Astrocyte (in vitro differentiated cells and primary cell): Measurements from ENCODE around the gene EIF3J. TPM values are rescaled to one million over a fixed set of nuclear protein-coding genes. Genes with fewer than 3 reads are reported as not detected.

Experiments used
- DNase-seq: peaks from one replicate; pipeline ENCODE4 v3.0.0-alpha.2; 2010; ENCODE audit warnings: low read depth
- FAIRE-seq: peaks from 2 replicates; lab custom pipeline; 2011; peaks lifted over from hg19 to GRCh38; lab: Jason Lieb, UNC
- H2AFZ ChIP-seq: 2 replicates; pipeline ENCODE4 v1.6.0; 2012; ENCODE audit warnings: low read depth, low read length, inconsistent platforms
- H3K27ac ChIP-seq: 2 replicates; pipeline ENCODE4 v1.5.1; 2011; ENCODE audit warnings: low read depth, low read length, inconsistent platforms
- H3K27me3 ChIP-seq: 2 replicates; pipeline ENCODE4 v1.6.0; 2011; ENCODE audit warnings: low read length, inconsistent platforms; ENCODE audit not compliant: insufficient read depth
- H3K36me3 ChIP-seq: 2 replicates; pipeline ENCODE4 v1.5.1; 2011; ENCODE audit warnings: low read length, inconsistent platforms; ENCODE audit not compliant: insufficient read depth
- H3K4me1 ChIP-seq: 2 replicates; pipeline ENCODE4 v1.5.1; 2011; ENCODE audit warnings: low read length, inconsistent platforms; ENCODE audit not compliant: insufficient read depth
- H3K4me2 ChIP-seq: 2 replicates; pipeline ENCODE4 v1.6.0; 2012; ENCODE audit warnings: low read length, inconsistent platforms
- H3K4me3 ChIP-seq: 2 replicates; pipeline ENCODE4 v1.5.1; 2011; ENCODE audit warnings: low read depth, mild to moderate bottlenecking, low read length, inconsistent platforms; ENCODE audit not compliant: insufficient read depth
- H3K79me2 ChIP-seq: 2 replicates; pipeline ENCODE4 v1.6.0; 2012; ENCODE audit warnings: mild to moderate bottlenecking, low read length, inconsistent platforms; ENCODE audit not compliant: insufficient read depth
- H3K9ac ChIP-seq: 2 replicates; pipeline ENCODE4 v1.6.0; 2012; ENCODE audit warnings: mild to moderate bottlenecking, low read length, inconsistent platforms
- H3K9me3 ChIP-seq: 2 replicates; pipeline ENCODE4 v1.5.1; 2012; ENCODE audit warnings: low read depth, mild to moderate bottlenecking, low read length, inconsistent platforms; ENCODE audit not compliant: insufficient read depth
- H4K20me1 ChIP-seq: 2 replicates; pipeline ENCODE4 v1.6.0; 2012; ENCODE audit warnings: low read length, inconsistent platforms; ENCODE audit not compliant: insufficient read depth
- H3K27ac Mint-ChIP-seq: one replicate; pipeline ENCODE4 v1.8.0; 2021; ENCODE audit warnings: mild to moderate bottlenecking, mixed read lengths; ENCODE audit not compliant: unreplicated experiment
- H3K27me3 Mint-ChIP-seq: one replicate; pipeline ENCODE4 v1.8.0; 2021; ENCODE audit warnings: low read depth, mixed read lengths; ENCODE audit not compliant: unreplicated experiment
- H3K36me3 Mint-ChIP-seq: one replicate; pipeline ENCODE4 v1.8.0; 2021; ENCODE audit warnings: low read depth, mixed read lengths; ENCODE audit not compliant: unreplicated experiment
- H3K4me1 Mint-ChIP-seq: one replicate; pipeline ENCODE4 v1.8.0; 2021; ENCODE audit warnings: low read depth, mixed read lengths; ENCODE audit not compliant: unreplicated experiment
- H3K4me3 Mint-ChIP-seq: one replicate; pipeline ENCODE4 v1.8.0; 2021; ENCODE audit warnings: mild to moderate bottlenecking, moderate library complexity, mixed read lengths; ENCODE audit not compliant: unreplicated experiment
- H3K9me3 Mint-ChIP-seq: one replicate; pipeline ENCODE4 v1.8.0; 2021; ENCODE audit warnings: mild to moderate bottlenecking, mixed read lengths; ENCODE audit not compliant: unreplicated experiment
- EZH2 ChIP-seq: IDR thresholded peaks from 2 replicates; pipeline ENCODE4 v1.6.1; 2012; ENCODE audit warnings: mild to moderate bottlenecking, low read length, inconsistent platforms; ENCODE audit not compliant: insufficient read depth
- total RNA-seq: library from RNA; stranded (reverse); gene quantifications from 2 replicates; pipeline ENCODE4 v1.2.1, GENCODE V29; 2021
- TF ChIP-seq, protein P1 (sequence below): IDR thresholded peaks from 2 replicates; pipeline ENCODE4 v1.5.1; 2011; ENCODE audit warnings: low read depth, mild to moderate bottlenecking, inconsistent platforms, low read length, moderate library complexity; ENCODE audit not compliant: insufficient read depth

EIF3J gene
- total RNA-seq, 1 donor from 2014 or later: 133 TPM

DNA sequence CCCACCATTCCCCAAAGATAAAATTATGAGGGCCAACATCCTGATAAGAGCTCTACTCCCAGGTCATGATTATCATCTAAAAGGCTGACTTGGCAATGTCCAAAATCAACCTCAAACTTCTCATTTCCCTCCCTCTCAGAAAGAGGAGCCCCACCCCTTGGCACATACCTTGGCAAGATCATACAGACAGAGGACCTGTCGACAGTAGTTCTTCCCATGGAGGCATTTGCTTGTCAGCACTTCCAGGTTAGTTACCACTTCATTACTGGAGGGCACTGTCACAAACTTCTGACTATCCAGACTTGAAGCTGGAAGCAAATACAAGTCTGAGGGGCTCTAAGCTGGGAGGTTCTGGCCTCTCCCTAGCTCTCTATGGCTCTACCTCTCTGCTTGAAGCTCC is 37.8 kb downstream of the EIF3J start:
- Histone ChIP-seq H3K4me1 (no peaks in the 10 kb centered on the region), H3K36me3 (peaks cover 5% of the 10 kb centered on the region), H3K4me3 (no peak overlapping the region), H3K4me2 (no peak overlapping the region), H3K27ac (no peak overlapping the region), H3K79me2 (no peaks in the 10 kb centered on the region), H3K9ac (no peak overlapping the region), H3K27me3 (no peaks in the 10 kb centered on the region), H3K9me3 (no peaks in the 10 kb centered on the region), H4K20me1 (no peaks in the 10 kb centered on the region), H2AFZ (no peak overlapping the region)
- Mint-ChIP-seq H3K4me3 (no peak overlapping the region), H3K27ac (no peak overlapping the region), H3K27me3 (no peaks in the 10 kb centered on the region), H3K4me1 (no peaks in the 10 kb centered on the region), H3K36me3 (peaks cover 6% of the 10 kb centered on the region), H3K9me3 (no peaks in the 10 kb centered on the region)
- FAIRE-seq: no peak
- no peak for TF ChIP-seq EZH2
- TF ChIP-seq, protein P1, sequence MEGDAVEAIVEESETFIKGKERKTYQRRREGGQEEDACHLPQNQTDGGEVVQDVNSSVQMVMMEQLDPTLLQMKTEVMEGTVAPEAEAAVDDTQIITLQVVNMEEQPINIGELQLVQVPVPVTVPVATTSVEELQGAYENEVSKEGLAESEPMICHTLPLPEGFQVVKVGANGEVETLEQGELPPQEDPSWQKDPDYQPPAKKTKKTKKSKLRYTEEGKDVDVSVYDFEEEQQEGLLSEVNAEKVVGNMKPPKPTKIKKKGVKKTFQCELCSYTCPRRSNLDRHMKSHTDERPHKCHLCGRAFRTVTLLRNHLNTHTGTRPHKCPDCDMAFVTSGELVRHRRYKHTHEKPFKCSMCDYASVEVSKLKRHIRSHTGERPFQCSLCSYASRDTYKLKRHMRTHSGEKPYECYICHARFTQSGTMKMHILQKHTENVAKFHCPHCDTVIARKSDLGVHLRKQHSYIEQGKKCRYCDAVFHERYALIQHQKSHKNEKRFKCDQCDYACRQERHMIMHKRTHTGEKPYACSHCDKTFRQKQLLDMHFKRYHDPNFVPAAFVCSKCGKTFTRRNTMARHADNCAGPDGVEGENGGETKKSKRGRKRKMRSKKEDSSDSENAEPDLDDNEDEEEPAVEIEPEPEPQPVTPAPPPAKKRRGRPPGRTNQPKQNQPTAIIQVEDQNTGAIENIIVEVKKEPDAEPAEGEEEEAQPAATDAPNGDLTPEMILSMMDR: no peak
- no peak for DNase-seq

DNA sequence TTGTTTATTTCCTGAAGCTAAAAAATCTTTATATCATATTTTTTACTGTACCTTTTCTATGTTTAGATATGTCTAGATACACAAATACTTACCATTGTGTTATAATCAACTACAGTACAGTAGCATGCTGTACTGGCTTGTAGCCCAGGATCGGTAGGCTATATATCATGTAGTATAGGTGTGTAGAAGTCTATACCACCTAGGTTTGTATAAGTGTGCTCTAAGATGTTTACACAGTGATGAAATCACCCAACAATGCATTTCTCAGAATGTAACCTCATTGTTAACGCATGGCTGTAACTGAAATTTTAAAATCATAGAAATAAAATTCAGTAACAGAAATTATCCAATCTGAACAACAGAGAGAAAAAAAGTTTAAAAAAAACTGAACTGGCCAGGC is 43.2 kb downstream of the EIF3J start:
- Mint-ChIP-seq H3K4me3 (no peak overlapping the region), H3K4me1 (no peaks in the 10 kb centered on the region), H3K27me3 (no peaks in the 10 kb centered on the region), H3K27ac (no peak overlapping the region), H3K36me3 (peaks cover 9% of the 10 kb centered on the region), H3K9me3 (no peaks in the 10 kb centered on the region)
- no peak overlapping the region for H3K9ac ChIP-seq
- H3K36me3 ChIP-seq: peaks cover 14% of the 10 kb centered on the region
- FAIRE-seq (no peak), DNase-seq (no peak)
- no peaks in the 10 kb centered on the region for H4K20me1 ChIP-seq
- TF ChIP-seq EZH2: no peak
- TF ChIP-seq, protein P1: no peak
- H3K4me1 ChIP-seq: no peaks in the 10 kb centered on the region
- no peak overlapping the region for H3K4me3 ChIP-seq
- H3K27ac ChIP-seq: no peak overlapping the region
- H3K27me3 ChIP-seq: no peaks in the 10 kb centered on the region
- no peak overlapping the region for H3K4me2 ChIP-seq
- H3K79me2 ChIP-seq: no peaks in the 10 kb centered on the region
- no peak overlapping the region for H2AFZ ChIP-seq
- no peaks in the 10 kb centered on the region for H3K9me3 ChIP-seq

DNA sequence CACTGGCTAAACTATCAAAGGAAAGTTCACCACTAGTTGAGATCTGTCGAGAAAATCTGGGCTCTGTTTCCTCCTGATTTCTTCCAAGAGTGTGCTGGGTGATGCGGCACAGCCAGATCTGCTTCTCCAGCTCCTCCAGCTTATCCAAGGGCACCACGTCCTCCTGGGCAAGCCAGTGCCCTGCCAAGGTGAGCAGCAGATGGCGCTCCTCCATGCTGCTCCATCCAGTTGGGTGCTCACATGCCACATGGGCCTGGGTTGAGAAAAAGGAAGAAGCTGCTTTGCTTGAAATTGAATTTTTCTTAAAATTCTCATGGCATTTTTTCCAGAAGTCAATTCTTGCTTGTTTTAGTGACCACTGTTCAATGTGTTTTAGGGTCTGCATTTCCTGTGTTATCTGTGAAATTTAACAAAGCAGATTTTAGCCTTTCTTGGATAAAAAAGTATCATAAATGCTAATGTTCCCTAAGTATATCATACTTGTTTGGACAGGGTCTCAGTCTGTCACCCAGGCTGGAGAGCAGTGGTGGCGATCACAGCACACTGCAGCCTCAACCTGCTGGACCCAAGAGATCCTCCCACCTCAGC is 47.3 kb downstream of the EIF3J start:
- H3K9me3 Mint-ChIP-seq: no peaks in the 10 kb centered on the region
- Histone ChIP-seq H3K27me3 (no peaks in the 10 kb centered on the region), H3K4me1 (no peaks in the 10 kb centered on the region), H3K4me3 (no peak overlapping the region), H3K9ac (no peak overlapping the region), H3K36me3 (peaks cover 36% of the 10 kb centered on the region), H3K4me2 (no peak overlapping the region), H3K79me2 (no peaks in the 10 kb centered on the region), H4K20me1 (no peaks in the 10 kb centered on the region), H2AFZ (no peak overlapping the region), H3K27ac (no peak overlapping the region), H3K9me3 (no peaks in the 10 kb centered on the region)
- H3K4me3 Mint-ChIP-seq: no peak overlapping the region
- H3K27ac Mint-ChIP-seq: no peak overlapping the region
- no peaks in the 10 kb centered on the region for H3K4me1 Mint-ChIP-seq
- H3K36me3 Mint-ChIP-seq: peaks cover 17% of the 10 kb centered on the region
- no peaks in the 10 kb centered on the region for H3K27me3 Mint-ChIP-seq
- TF ChIP-seq, protein P1: peak; percentile 29
- no peak for TF ChIP-seq EZH2
- DNase-seq (no peak), FAIRE-seq (no peak)
